C4-2B (cell line): ENCODE data around the gene ERAS.

ENCODE experiments used
- H3K27ac ChIP-seq: fragments of 450-650 bp; 2 replicates; pipeline ENCODE4 v1.5.1; 2017
- CTCF ChIP-seq: fragments of 450-650 bp; conservative IDR thresholded peaks from 2 replicates; pipeline ENCODE4 v1.5.1; 2017; ENCODE audit warnings: mild to moderate bottlenecking
- ZFX ChIP-seq: fragments of 450-650 bp; IDR thresholded peaks from 2 replicates; pipeline ENCODE4 v1.6.1; 2017

The ERAS gene

GRCh38 chrX:48785186-48785539 lies 41.1 kb upstream of the ERAS start:
- TF ChIP-seq ZFX (no peak), CTCF (no peak)

GRCh38 chrX:48785540-48786214 lies 40.6 kb upstream of the ERAS start:
- H3K27ac ChIP-seq, result no peak overlapping the region
- no peak for TF ChIP-seq ZFX
- TF ChIP-seq CTCF, result no peak

More at GRCh38 chrX:48785186-48785539, 41.1 kb upstream of the ERAS start:
- no peak overlapping the region for H3K27ac ChIP-seq

- H3K27ac ChIP-seq, result no peak within 1 kb of the TSS
- no peak for TF ChIP-seq ZFX
- no peak for TF ChIP-seq CTCF
These were observed 39.9 kb upstream of the ERAS start, which contains the start of gene GATA1 for GRCh38 chrX:48786341-48786800. TSS of gene GATA1 (plus strand) at chrX:48786590. CDS start at chrX:48791110, 4,520 bp downstream.

GRCh38 chrX:48786825-48787504 lies 39.3 kb upstream of the ERAS start:
- TF ChIP-seq CTCF, result no peak
- TF ChIP-seq ZFX, result no peak
- H3K27ac ChIP-seq, result no peak overlapping the region

GRCh38 chrX:48787505-48788443 lies 38.5 kb upstream of the ERAS start:
- no peak for TF ChIP-seq CTCF
- no peak for TF ChIP-seq ZFX
- no peak overlapping the region for H3K27ac ChIP-seq

GRCh38 chrX:48789366-48790220 lies 36.7 kb upstream of the ERAS start:
- TF ChIP-seq CTCF, result no peak
- TF ChIP-seq ZFX, result no peak
- H3K27ac ChIP-seq, result no peak overlapping the region
